OCI-LY3 (cell line): Measurements from ENCODE around the gene ACER2.

Experiments
- H2AFZ ChIP-seq: fragments of 200-600, 300-600 bp; shearing (Covaris generic); 2 replicates; pipeline ENCODE4 v1.6.0; 2014; ENCODE audit warnings: antibody characterized with exemption, low read depth, low read length
- H3K27ac ChIP-seq: fragments of 200-600, 300-600 bp; sonication (generic); 2 replicates; pipeline ENCODE4 v1.5.1; 2014; ENCODE audit warnings: mild to moderate bottlenecking, low read length, moderate library complexity, mixed read lengths
- H3K27me3 ChIP-seq: fragments of 200-600, 300-600 bp; sonication (generic); 2 replicates; pipeline ENCODE4 v1.6.1; 2014; ENCODE audit warnings: low read depth, low read length, mixed read lengths
- H3K36me3 ChIP-seq: fragments of 200-600, 300-600 bp; sonication (generic); replicated peaks from 2 replicates; pipeline ENCODE3; 2014; ENCODE audit warnings: low read depth, low read length, mixed read lengths
- H3K4me1 ChIP-seq: fragments of 300-600, 200-600 bp; sonication (generic); 2 replicates; pipeline ENCODE4 v1.6.1; 2014; ENCODE audit warnings: low read length, mixed read lengths
- H3K4me2 ChIP-seq: fragments of 200-600, 300-600 bp; sonication (generic); 2 replicates; pipeline ENCODE4 v1.6.1; 2014; ENCODE audit warnings: low read length, mixed read lengths
- H3K4me3 ChIP-seq: fragments of 300-600, 200-600 bp; sonication (generic); 2 replicates; pipeline ENCODE4 v1.5.1; 2014; ENCODE audit warnings: antibody characterized with exemption, mild to moderate bottlenecking, low read length, moderate library complexity
- H3K79me2 ChIP-seq: fragments of 300-600, 200-600 bp; shearing (Covaris generic); 2 replicates; pipeline ENCODE4 v1.6.1; 2014; ENCODE audit warnings: mild to moderate bottlenecking, low read length, mixed read lengths
- H3K9ac ChIP-seq: fragments of 300-600, 200-600 bp; shearing (Covaris generic); 2 replicates; pipeline ENCODE4 v1.6.0; 2014; ENCODE audit warnings: mild to moderate bottlenecking, low read length, moderate library complexity
- H3K9me3 ChIP-seq: fragments of 200-600, 300-600 bp; shearing (Covaris generic); 2 replicates; pipeline ENCODE4 v1.6.1; 2014; ENCODE audit warnings: low read length, mixed read lengths; ENCODE audit not compliant: insufficient read depth
- H4K20me1 ChIP-seq: fragments of 200-600, 300-600 bp; sonication (generic); 2 replicates; pipeline ENCODE4 v1.6.1; 2016; ENCODE audit warnings: low read length, mixed read lengths; ENCODE audit not compliant: insufficient read depth
- CTCF ChIP-seq: fragments of 200-600, 300-600 bp; sonication (generic); IDR thresholded peaks from 2 replicates; pipeline ENCODE4 v1.5.1; 2014; ENCODE audit warnings: antibody characterized with exemption, low read length, low read depth
- EZH2phosphoT487 ChIP-seq: fragments of 200-600 bp; shearing (Covaris generic); IDR thresholded peaks from 2 replicates; pipeline ENCODE4 v1.6.1; 2018; ENCODE audit warnings: antibody characterized with exemption, mixed run types, low read depth

ACER2 gene

DNA sequence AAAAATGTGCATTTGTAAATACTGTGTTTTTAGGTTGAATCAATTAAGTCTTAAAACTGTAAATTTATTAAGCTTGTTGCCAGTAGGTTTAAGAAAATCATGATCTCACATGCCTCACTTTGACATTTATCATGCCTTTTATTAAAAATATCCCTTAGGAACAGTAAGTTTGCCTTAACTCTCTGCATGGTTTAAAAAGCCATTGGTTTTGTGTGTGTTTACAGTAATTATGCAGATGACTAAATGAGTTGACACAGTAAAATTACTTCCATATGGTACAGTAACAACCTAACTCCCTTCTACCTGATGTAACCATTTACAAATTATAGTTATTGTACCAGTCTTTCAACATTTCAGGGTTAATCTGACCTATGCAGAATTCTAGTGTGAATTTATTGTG is 35.3 kb upstream of the ACER2 start:
- Histone ChIP-seq H4K20me1 (peaks cover 32% of the 10 kb centered on the region), H3K4me2 (no peak overlapping the region), H3K9me3 (no peaks in the 10 kb centered on the region), H3K9ac (no peak overlapping the region), H3K27ac (peak overlapping the region; percentile 13; the same call in 1 of the 2 replicates), H2AFZ (no peak overlapping the region), H3K79me2 (peaks cover 18% of the 10 kb centered on the region), H3K36me3 (peaks cover 65% of the 10 kb centered on the region), H3K27me3 (no peaks in the 10 kb centered on the region), H3K4me1 (peaks cover 16% of the 10 kb centered on the region), H3K4me3 (no peak overlapping the region)
- TF ChIP-seq EZH2phosphoT487, result no peak
- no peak for TF ChIP-seq CTCF

- no peak overlapping the region for H3K4me2 ChIP-seq
- peaks cover 38% of the 10 kb centered on the region for H4K20me1 ChIP-seq
- H3K4me1 ChIP-seq, result peaks cover 21% of the 10 kb centered on the region
- H3K27me3 ChIP-seq, result no peaks in the 10 kb centered on the region
- peaks cover 33% of the 10 kb centered on the region for H3K79me2 ChIP-seq
- no peak overlapping the region for H3K9ac ChIP-seq
- H3K36me3 ChIP-seq, result peaks cover 71% of the 10 kb centered on the region
- H2AFZ ChIP-seq, result no peak overlapping the region
- TF ChIP-seq CTCF, result no peak
- TF ChIP-seq EZH2phosphoT487, result no peak
- no peak overlapping the region for H3K4me3 ChIP-seq
- no peak overlapping the region for H3K27ac ChIP-seq
- H3K9me3 ChIP-seq, result no peaks in the 10 kb centered on the region
Observed at GRCh38 chr9:19375538-19375937, 33.3 kb upstream of the ACER2 start.

GRCh38 chr9:19376931-19377330 is 31.9 kb upstream of the ACER2 start:
- no peaks in the 10 kb centered on the region for H3K27me3 ChIP-seq
- H3K27ac ChIP-seq, result no peak overlapping the region
- H3K4me3 ChIP-seq, result no peak overlapping the region
- H3K79me2 ChIP-seq, result peaks cover 41% of the 10 kb centered on the region
- H3K36me3 ChIP-seq, result peaks cover 71% of the 10 kb centered on the region
- peaks cover 31% of the 10 kb centered on the region for H3K4me1 ChIP-seq
- peaks cover 38% of the 10 kb centered on the region for H4K20me1 ChIP-seq
- no peak for TF ChIP-seq CTCF
- no peak for TF ChIP-seq EZH2phosphoT487
- no peak overlapping the region for H3K4me2 ChIP-seq
- H3K9me3 ChIP-seq, result no peaks in the 10 kb centered on the region
- H3K9ac ChIP-seq, result no peak overlapping the region
- H2AFZ ChIP-seq, result no peak overlapping the region

DNA sequence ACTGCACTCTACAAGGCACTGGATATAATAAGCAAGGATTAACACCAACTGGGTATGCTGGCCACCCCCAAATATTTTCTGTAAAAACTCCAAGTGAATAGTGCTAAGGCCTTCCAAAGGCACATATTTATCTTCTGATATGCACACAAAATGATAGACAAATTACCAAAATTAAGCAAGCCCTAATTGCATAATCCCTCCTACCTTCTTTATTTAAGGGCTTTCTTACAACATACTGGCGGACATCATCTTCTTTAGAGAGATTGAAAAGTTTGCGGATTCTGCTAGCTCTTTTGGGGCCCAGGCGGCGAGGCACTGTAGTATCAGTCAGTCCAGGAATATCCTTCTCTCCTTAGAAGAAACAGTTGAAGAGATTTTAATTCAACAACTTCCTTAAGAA is 30.6 kb upstream of the ACER2 start:
- Histone ChIP-seq H3K79me2 (peaks cover 41% of the 10 kb centered on the region), H3K9ac (peak overlapping the region; percentile 97; the same call in 1 of the 2 replicates), H3K36me3 (peaks cover 63% of the 10 kb centered on the region), H4K20me1 (peaks cover 38% of the 10 kb centered on the region), H3K9me3 (no peaks in the 10 kb centered on the region), H3K27ac (peak overlapping the region; percentile 76), H3K4me2 (peak overlapping the region; percentile 93), H2AFZ (no peak overlapping the region), H3K4me1 (peaks cover 31% of the 10 kb centered on the region), H3K4me3 (peak overlapping the region; percentile 90), H3K27me3 (no peaks in the 10 kb centered on the region)
- no peak for TF ChIP-seq CTCF
- TF ChIP-seq EZH2phosphoT487, result no peak
